Neural crest cell (in vitro differentiated cells): ENCODE measurements around the gene USP16. TPM values are rescaled to one million over a fixed set of nuclear protein-coding genes. Genes with fewer than 3 reads are reported as not detected.

ENCODE experiments used
- DNase-seq: peaks from one replicate; pipeline ENCODE4 v3.0.0; 2021; ENCODE audit warnings: low read depth, mixed read lengths, low spot score
- H3K27ac Mint-ChIP-seq: one replicate; pipeline ENCODE4 v1.8.0; 2021; ENCODE audit warnings: mild to moderate bottlenecking, mixed read lengths; ENCODE audit not compliant: unreplicated experiment
- H3K27me3 Mint-ChIP-seq: 2 replicates; pipeline ENCODE4 v1.8.0; 2021; ENCODE audit warnings: low read depth, mild to moderate bottlenecking, mixed read lengths
- H3K36me3 Mint-ChIP-seq: 2 replicates; pipeline ENCODE4 v1.8.0; 2021; ENCODE audit warnings: low read depth, mild to moderate bottlenecking, mixed read lengths
- H3K4me1 Mint-ChIP-seq: 2 replicates; pipeline ENCODE4 v1.8.0; 2021; ENCODE audit warnings: mixed read lengths
- H3K4me3 Mint-ChIP-seq: one replicate; pipeline ENCODE4 v1.8.0; 2021; ENCODE audit warnings: mild to moderate bottlenecking, mixed read lengths
- H3K9me3 Mint-ChIP-seq: 2 replicates; pipeline ENCODE4 v1.8.0; 2021; ENCODE audit warnings: mixed read lengths
- total RNA-seq: library from RNA; stranded (reverse); gene quantifications from 2 replicates; pipeline ENCODE4 v1.2.1, GENCODE V29; 2021
- TF ChIP-seq, protein P1 (sequence below): fragments of 200-600 bp; sonication (generic); conservative IDR thresholded peaks from 2 replicates; pipeline ENCODE4 v1.5.0; 2021; ENCODE audit warnings: antibody characterized with exemption, mild to moderate bottlenecking

The USP16 gene
- total RNA-seq, 1 donor from 2014 or later: 29.5 TPM

- Mint-ChIP-seq H3K27me3 (no peaks in the 10 kb centered on the region), H3K36me3 (no peaks in the 10 kb centered on the region), H3K4me1 (peaks cover 4% of the 10 kb centered on the region), H3K27ac (no peak overlapping the region), H3K9me3 (peaks cover 2% of the 10 kb centered on the region), H3K4me3 (no peak overlapping the region)
- no peak for DNase-seq
- TF ChIP-seq, protein P1, sequence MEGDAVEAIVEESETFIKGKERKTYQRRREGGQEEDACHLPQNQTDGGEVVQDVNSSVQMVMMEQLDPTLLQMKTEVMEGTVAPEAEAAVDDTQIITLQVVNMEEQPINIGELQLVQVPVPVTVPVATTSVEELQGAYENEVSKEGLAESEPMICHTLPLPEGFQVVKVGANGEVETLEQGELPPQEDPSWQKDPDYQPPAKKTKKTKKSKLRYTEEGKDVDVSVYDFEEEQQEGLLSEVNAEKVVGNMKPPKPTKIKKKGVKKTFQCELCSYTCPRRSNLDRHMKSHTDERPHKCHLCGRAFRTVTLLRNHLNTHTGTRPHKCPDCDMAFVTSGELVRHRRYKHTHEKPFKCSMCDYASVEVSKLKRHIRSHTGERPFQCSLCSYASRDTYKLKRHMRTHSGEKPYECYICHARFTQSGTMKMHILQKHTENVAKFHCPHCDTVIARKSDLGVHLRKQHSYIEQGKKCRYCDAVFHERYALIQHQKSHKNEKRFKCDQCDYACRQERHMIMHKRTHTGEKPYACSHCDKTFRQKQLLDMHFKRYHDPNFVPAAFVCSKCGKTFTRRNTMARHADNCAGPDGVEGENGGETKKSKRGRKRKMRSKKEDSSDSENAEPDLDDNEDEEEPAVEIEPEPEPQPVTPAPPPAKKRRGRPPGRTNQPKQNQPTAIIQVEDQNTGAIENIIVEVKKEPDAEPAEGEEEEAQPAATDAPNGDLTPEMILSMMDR: no peak
Measured at GRCh38 chr21:29102791-29103257, 78.4 kb downstream of the USP16 start.

Other genes starting within 250 kb of the USP16 start
- gene LTN1, start 31.8 kb upstream of the USP16 start, total RNA-seq: 21.2 and 24.5 TPM in 2 replicates
- 8.7 and 9.9 TPM in 2 replicates for gene RWDD2B, start 5.3 kb upstream of the USP16 start, total RNA-seq
- 308 and 323 TPM in 2 replicates for gene CCT8, start 49.0 kb downstream of the USP16 start, total RNA-seq
- gene MAP3K7CL, start 106.0 kb downstream of the USP16 start, total RNA-seq: not detected in 2 replicates